ENCODE data around the gene KRT38. TPM values are rescaled to one million over a fixed set of nuclear protein-coding genes. Genes with fewer than 3 reads are reported as not detected.
"Not testable (repeated sequence)": the region's sequence is repeated elsewhere in the genome, so short reads cannot be mapped to it uniquely, and the experiment has no call there.

The KRT38 gene
- total RNA-seq, 1 donor from 2014 or later: not detected

DNA sequence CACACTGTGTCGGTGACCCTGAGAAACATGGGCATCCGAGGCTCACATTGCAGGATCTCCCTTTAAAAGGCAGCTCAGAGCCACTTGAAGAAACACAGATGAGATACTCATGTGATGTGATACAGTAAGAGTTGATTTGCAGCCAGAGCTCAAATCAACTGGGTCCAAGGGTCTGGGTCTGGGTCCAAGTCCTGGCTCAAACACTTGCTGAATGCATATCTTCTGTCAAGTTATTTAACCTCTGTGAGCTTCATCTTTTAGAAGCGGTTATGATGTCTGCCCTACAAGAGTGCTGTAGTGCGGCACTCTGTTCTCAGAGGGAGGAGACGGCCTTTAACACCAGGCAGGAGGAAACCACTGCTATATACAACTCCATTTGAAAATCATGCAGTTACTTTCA lies 6.4 kb downstream of the KRT38 start:
- intact Hi-C loops (cut with DNase I): no loop called here
- DNase-seq (no peak), ATAC-seq (no peak)
- Histone ChIP-seq H3K4me3 (no peak overlapping the region), H3K4me1 (no peaks in the 10 kb centered on the region), H3K27me3 (ENCODE audit: low read depth) (no peaks in the 10 kb centered on the region), H3K9me3 (no peaks in the 10 kb centered on the region), H3K27ac (no peak overlapping the region), H3K36me3 (no peaks in the 10 kb centered on the region)
- TF ChIP-seq CTCF (IDR thresholded peaks at IDR 0.05): no peak

- DNase-seq (no peak), ATAC-seq (no peak)
- Histone ChIP-seq H3K36me3 (no peaks in the 10 kb centered on the region), H3K27me3 (ENCODE audit: low read depth) (no peaks in the 10 kb centered on the region), H3K27ac (no peak overlapping the region), H3K4me3 (no peak overlapping the region), H3K9me3 (no peaks in the 10 kb centered on the region), H3K4me1 (no peaks in the 10 kb centered on the region)
- intact Hi-C loops (cut with DNase I): no loop called here
- no peak for TF ChIP-seq CTCF (IDR thresholded peaks at IDR 0.05)
Observed at GRCh38 chr17:41434005-41434404, 6.8 kb downstream of the KRT38 start.

- DNase-seq (no peak), ATAC-seq (no peak)
- Histone ChIP-seq H3K27ac (no peak overlapping the region), H3K4me3 (no peak overlapping the region), H3K36me3 (no peaks in the 10 kb centered on the region), H3K9me3 (no peaks in the 10 kb centered on the region), H3K27me3 (ENCODE audit: low read depth) (no peaks in the 10 kb centered on the region), H3K4me1 (no peaks in the 10 kb centered on the region)
- no peak for TF ChIP-seq CTCF (IDR thresholded peaks at IDR 0.05)
- intact Hi-C loops (cut with DNase I): no loop called here
Observed at GRCh38 chr17:41433586-41433985, 7.2 kb downstream of the KRT38 start.

DNA sequence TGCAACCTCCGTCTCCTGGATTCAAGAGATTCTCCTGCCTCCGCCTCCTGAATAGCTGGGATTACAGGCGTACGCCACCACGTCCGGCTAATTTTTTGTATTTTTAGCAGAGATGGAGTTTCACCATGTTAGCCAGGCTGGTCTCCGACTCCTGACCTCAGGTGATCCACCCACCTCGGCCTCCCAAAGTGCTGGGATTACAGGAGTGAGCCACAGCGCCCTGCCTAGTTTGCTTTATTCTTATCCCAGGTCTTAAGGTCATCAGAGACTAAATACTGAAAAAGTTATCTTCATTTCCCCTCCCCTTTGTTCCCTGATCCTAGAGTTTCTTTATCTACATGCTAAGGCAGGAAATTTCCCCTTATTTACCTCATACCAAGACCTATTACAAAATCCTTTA lies 10.4 kb downstream of the KRT38 start:
- DNase-seq; ATAC-seq; intact Hi-C loops (cut with DNase I): not testable (repeated sequence)

GRCh38 chr17:41429667-41430066 lies 11.1 kb downstream of the KRT38 start:
- H3K36me3 ChIP-seq: no peaks in the 10 kb centered on the region
- H3K4me3 ChIP-seq: no peak overlapping the region
- H3K9me3 ChIP-seq: no peaks in the 10 kb centered on the region
- H3K4me1 ChIP-seq: no peaks in the 10 kb centered on the region
- DNase-seq (no peak), ATAC-seq (no peak)
- no peaks in the 10 kb centered on the region for H3K27me3 ChIP-seq (ENCODE audit: low read depth)
- TF ChIP-seq CTCF (IDR thresholded peaks at IDR 0.05): no peak
- intact Hi-C loops (cut with DNase I): no loop called here
- no peak overlapping the region for H3K27ac ChIP-seq

More for the DNA sequence above, 10.4 kb downstream of the KRT38 start:
- H3K4me3 ChIP-seq; H3K36me3 ChIP-seq; H3K27ac ChIP-seq; H3K4me1 ChIP-seq; H3K9me3 ChIP-seq; H3K27me3 ChIP-seq (ENCODE audit: low read depth): not testable (repeated sequence)

DNA sequence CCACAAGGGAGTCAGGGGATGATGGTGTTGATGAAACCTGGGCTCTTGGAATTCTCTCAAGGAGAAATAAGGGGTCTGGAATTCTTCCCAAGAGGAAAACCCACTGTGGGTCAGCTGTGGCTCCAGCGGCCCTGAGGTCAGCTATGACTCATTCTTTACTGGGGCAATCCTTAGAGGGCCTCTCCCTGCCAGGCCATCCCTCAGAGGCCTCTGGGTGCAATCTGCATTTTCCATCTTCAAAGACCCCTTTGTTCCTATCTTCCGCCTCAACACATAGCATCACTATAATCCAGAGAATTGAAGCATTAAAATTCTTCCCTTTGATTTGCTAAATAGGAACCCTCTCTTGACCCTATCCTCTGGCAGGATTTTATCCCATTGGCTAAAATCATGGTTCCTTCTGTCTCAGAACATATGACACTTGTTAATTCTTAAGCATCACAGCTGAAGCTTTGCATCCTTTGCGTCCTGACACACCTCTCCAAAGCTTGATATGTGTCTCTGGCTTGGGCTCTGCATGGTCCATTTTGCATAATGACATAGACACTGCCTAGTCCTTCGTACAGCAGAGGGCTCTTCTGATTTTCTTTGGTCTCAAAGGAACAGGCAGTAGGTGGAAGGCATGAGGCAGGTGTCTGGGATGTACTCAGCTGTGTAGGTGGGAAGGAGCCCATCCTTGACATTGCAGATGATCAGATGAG lies 12.0 kb downstream of the KRT38 start:
- Histone ChIP-seq H3K9me3 (no peaks in the 10 kb centered on the region), H3K4me1 (no peaks in the 10 kb centered on the region), H3K4me3 (no peak overlapping the region), H3K27ac (no peak overlapping the region), H3K27me3 (ENCODE audit: low read depth) (no peaks in the 10 kb centered on the region), H3K36me3 (no peaks in the 10 kb centered on the region)
- intact Hi-C loops (cut with DNase I): no loop called here
- DNase-seq: no peak
- no peak for ATAC-seq
- no peak for TF ChIP-seq CTCF (IDR thresholded peaks at IDR 0.05)
